HG02798 (cell line): ENCODE measurements around the gene LEFTY1.
"Not testable (repeated sequence)": the region's sequence is repeated elsewhere in the genome, so short reads cannot be mapped to it uniquely, and the experiment has no call there.

ENCODE experiments used
- ATAC-seq: cut with Tn5 transposase; IDR thresholded peaks from one replicate; pipeline ENCODE4 v1.9.1; 2021; ENCODE audit warnings: mild to moderate bottlenecking; ENCODE audit not compliant: unreplicated experiment, poor library complexity

The LEFTY1 gene

GRCh38 chr1:225836296-225836695 lies 52.6 kb downstream of the LEFTY1 start:
- not testable (repeated sequence) for ATAC-seq
